ENCODE measurements around the gene GMDS. TPM values are rescaled to one million over a fixed set of nuclear protein-coding genes. Genes with fewer than 3 reads are reported as not detected.

Gene GMDS
- total RNA-seq, 1 experiment from 2014 or later = 27.6 TPM

DNA sequence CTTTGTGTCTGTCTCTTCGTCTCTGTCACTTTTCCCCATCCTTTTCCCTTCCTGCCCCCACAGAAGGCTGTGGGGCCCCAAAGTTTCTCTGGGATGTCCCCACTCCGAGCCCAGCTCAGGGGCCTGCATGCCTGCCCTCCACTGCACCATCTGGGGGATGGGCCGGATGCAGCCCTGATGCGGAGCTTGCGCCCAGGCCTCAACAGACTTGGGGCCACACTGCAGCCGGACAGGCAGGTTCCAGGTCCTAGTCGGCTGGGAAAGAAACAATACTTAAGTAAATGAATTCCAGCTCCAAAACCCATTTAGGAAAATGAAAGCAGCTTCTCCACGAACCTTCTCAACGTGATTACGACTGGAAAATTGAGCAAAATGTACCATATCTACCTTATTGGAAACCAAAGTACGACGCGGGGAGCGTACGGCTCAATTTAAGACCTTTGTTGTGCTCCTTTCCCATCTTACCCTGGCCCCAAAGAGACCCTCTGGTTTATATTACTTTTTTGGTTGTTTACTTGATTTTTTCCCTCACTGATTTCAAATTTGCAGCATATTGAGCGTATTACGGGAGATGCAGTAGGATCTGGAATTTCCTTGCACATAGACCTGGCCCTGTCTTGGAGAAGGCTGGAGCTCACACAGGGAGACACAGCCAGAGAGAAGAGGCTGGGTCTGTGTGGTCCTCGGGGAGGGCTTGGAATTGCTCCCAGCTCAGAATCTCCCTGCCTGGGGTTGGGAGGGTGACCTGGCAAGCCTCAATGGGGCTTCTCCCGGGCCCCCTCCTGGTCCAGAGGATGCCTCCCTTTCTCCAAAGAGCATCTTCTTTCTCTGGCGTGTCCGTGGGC lies 627.7 kb downstream of the GMDS start:
- H2BK120ac ChIP-seq (ENCODE audit: low read depth, low read length, poor library complexity, severe bottlenecking) = no peak overlapping the region
- no peak overlapping the region for H2BK12ac ChIP-seq (ENCODE audit: insufficient read length, low read depth, low read length)
- H4K5ac ChIP-seq (ENCODE audit: insufficient read length, low read depth, low read length) = no peak overlapping the region
- H3K56ac ChIP-seq (ENCODE audit: insufficient read length, low read depth, low read length) = no peak overlapping the region
- no peaks in the 10 kb centered on the region for H3K79me1 ChIP-seq (ENCODE audit: insufficient read depth, low read depth, low read length, poor library complexity, severe bottlenecking)
- H4K8ac ChIP-seq (replicated peaks; ENCODE audit: insufficient read length, low read depth, low read length) = no peak overlapping the region
- no peak overlapping the region for H2BK20ac ChIP-seq (ENCODE audit: low read depth, low read length, poor library complexity, severe bottlenecking)
- no peak overlapping the region for H2AFZ ChIP-seq (ENCODE audit: low read length)
- no peak overlapping the region for H2BK15ac ChIP-seq (ENCODE audit: low read depth, low read length)
- no peak overlapping the region for H4K91ac ChIP-seq (ENCODE audit: insufficient read length, low read depth, low read length)
- no peak overlapping the region for H3K14ac ChIP-seq (ENCODE audit: insufficient read depth, low read length)
- H2AK5ac ChIP-seq (ENCODE audit: insufficient read length, low read length) = no peak overlapping the region
- H3K23me2 ChIP-seq (ENCODE audit: insufficient read length, low read depth, low read length, poor library complexity, severe bottlenecking) = peaks cover 6% of the 10 kb centered on the region
- no peak overlapping the region for H3K9ac ChIP-seq (ENCODE audit: extremely low read depth, insufficient read length, low read length)
- no peak overlapping the region for H2BK5ac ChIP-seq (ENCODE audit: insufficient read length, low read length)
- no CpG with 5 or more reads among the region's 21 CpGs for WGBS (ENCODE audit: extremely low coverage, insufficient read length, low lambda C conversion rate)
- TF ChIP-seq, protein P1, sequence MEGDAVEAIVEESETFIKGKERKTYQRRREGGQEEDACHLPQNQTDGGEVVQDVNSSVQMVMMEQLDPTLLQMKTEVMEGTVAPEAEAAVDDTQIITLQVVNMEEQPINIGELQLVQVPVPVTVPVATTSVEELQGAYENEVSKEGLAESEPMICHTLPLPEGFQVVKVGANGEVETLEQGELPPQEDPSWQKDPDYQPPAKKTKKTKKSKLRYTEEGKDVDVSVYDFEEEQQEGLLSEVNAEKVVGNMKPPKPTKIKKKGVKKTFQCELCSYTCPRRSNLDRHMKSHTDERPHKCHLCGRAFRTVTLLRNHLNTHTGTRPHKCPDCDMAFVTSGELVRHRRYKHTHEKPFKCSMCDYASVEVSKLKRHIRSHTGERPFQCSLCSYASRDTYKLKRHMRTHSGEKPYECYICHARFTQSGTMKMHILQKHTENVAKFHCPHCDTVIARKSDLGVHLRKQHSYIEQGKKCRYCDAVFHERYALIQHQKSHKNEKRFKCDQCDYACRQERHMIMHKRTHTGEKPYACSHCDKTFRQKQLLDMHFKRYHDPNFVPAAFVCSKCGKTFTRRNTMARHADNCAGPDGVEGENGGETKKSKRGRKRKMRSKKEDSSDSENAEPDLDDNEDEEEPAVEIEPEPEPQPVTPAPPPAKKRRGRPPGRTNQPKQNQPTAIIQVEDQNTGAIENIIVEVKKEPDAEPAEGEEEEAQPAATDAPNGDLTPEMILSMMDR (conservative IDR thresholded peaks at IDR 0.05) = no peak
- no peaks in the 10 kb centered on the region for H3K9me3 ChIP-seq (ENCODE audit: control insufficient read depth, low read depth, low read length)
- peaks cover 0 to 28% of the 10 kb centered on the region in 2 experiments; a peak in 2 of 4 replicates for H3K4me1 Mint-ChIP-seq
- no peaks in the 10 kb centered on the region; the same call in 1 of the 2 replicates for H3K4me1 ChIP-seq (ENCODE audit: insufficient read depth, low read length)
- no peak overlapping the region for H3K27ac ChIP-seq (ENCODE audit: insufficient read length, low read depth, low read length)
- peaks cover 97% of the 10 kb centered on the region for H3K27me3 Mint-ChIP-seq (ENCODE audit: low read depth)
- no peaks in the 10 kb centered on the region for H3K79me2 ChIP-seq (ENCODE audit: insufficient read depth, low read length)
- H3K9me3 Mint-ChIP-seq = no peaks in the 10 kb centered on the region; a peak in 2 of 5 replicates
- H3K4me3 Mint-ChIP-seq = no peak overlapping the region
- peaks cover 96% of the 10 kb centered on the region for H3K27me3 ChIP-seq (ENCODE audit: insufficient read depth, low read length)
- DNase-seq = no peak
- no peak overlapping the region for H3K18ac ChIP-seq (ENCODE audit: insufficient read length, low read depth, low read length)
- no peak overlapping the region for H3T11ph ChIP-seq (ENCODE audit: low read length)
- no peak overlapping the region for H3K23ac ChIP-seq (ENCODE audit: insufficient read length, low read depth, low read length)
- H3K4me2 ChIP-seq (ENCODE audit: insufficient read depth, insufficient read length, low read length) = no peak overlapping the region
- H3K27ac Mint-ChIP-seq = no peak overlapping the region
- no peak overlapping the region for H3K4ac ChIP-seq (ENCODE audit: low read depth, low read length)
- peaks cover 3% of the 10 kb centered on the region for H4K20me1 ChIP-seq (ENCODE audit: control insufficient read depth, insufficient read depth, insufficient read length)
- peaks cover 0 to 4% (median 3%) of the 10 kb centered on the region in 3 experiments; a peak in 4 of 7 replicates for H3K36me3 Mint-ChIP-seq (ENCODE audit: insufficient read depth in 1 of 3, low read depth in 3 of 3)
